ENCODE measurements around the gene ULBP3. TPM values are rescaled to one million over a fixed set of nuclear protein-coding genes. Genes with fewer than 3 reads are reported as not detected.
A peak's percentile ranks its signal among the peaks of the same experiment; 100 is the strongest.
"Not testable (repeated sequence)": the region's sequence is repeated elsewhere in the genome, so short reads cannot be mapped to it uniquely, and the experiment has no call there.

Gene ULBP3
- polyA plus RNA-seq, 3 donors, result 9.7 to 13.4 (median 10.8) TPM

DNA sequence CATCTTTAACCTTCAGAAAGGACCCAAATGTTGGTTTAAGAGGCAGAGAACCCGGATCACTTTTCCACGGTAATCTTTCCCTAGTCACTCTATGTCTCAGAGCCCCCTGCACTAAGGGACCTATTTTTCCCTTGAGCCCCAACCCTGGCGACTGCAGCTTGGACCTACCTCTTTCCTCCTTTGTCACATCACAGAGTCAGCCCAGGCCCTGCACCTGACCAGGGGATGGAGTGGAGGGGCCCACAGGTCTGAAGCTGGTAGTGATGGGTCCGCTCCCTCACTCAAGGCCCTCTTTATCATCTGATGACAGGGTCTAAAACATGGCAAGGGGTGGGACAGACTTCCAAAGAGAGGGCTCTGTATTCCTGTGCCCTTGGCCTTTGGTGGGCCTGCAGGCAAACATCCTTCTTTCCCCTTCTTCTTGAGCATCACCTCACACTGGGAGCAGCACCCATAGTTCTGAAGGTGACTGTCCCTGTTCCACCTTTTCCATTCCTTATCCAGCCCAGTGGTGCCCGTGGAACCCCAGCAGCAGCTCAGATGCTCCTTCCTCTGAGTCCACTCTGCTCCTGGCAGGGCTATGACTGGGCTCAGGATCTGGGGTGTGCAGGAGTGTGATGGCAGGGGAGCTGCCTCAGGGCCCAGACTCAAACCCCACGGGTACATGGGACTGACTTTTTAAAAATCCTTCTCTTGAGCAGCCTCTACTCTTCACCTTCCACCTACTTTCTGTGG, 49.9 kb downstream of the ULBP3 start:
- DNase-seq, result no peak

DNA sequence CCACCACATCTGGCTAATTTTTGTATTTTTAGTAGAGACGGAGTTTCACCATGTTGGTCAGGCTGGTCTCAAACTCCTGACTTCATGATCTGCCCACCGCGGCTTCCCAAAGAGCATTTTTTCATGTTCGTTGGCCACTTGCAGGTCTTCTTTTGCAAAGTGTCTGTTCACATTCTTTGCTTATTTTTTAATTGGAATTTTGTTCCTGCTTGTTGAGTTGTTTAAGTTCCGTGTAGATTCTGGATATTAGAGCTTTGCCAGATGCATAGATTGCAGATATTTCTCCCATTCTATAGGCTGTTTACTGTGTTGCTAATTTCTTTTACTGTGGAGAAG, 51.8 kb downstream of the ULBP3 start:
- DNase-seq, result not testable (repeated sequence)

DNA sequence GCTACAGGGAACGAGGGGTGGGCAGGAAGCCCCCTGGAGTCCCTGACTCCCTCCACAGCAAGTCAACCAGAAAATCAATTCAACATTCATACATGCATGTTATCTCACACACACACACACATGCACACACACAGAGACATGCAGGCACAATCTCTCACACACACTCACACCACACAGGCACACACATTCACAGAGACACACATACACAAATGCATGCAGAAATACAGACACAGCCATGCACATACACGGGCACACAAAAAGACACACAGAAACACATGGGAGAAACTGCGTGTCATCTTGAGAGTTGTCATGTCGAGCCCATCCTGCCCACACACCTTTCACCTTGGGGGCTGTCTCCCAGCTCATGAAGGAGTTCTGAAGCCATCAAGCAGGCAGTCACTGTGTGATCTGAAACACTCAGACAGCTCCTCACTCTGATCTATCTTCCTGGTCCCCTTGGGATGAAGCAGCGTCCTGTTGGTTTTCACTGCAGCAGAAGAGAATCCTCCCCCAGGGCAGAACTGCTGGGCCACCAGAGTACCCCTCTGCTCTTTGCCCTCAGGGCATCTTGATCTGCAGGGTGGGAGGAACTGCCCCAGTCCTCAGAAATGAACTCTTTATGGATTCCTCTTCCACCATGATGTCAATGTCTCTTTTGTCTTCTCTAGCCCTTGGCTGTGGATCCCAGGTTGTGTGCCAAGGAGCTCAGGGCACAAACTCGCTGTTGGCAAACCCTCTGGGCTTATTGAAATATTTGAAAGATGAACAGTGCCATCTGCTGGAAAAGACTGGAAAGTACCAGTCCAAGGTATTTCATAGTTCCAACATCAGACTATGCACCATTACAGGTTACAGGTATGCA, 52.4 kb downstream of the ULBP3 start:
- peak; percentile 61 for DNase-seq

DNA sequence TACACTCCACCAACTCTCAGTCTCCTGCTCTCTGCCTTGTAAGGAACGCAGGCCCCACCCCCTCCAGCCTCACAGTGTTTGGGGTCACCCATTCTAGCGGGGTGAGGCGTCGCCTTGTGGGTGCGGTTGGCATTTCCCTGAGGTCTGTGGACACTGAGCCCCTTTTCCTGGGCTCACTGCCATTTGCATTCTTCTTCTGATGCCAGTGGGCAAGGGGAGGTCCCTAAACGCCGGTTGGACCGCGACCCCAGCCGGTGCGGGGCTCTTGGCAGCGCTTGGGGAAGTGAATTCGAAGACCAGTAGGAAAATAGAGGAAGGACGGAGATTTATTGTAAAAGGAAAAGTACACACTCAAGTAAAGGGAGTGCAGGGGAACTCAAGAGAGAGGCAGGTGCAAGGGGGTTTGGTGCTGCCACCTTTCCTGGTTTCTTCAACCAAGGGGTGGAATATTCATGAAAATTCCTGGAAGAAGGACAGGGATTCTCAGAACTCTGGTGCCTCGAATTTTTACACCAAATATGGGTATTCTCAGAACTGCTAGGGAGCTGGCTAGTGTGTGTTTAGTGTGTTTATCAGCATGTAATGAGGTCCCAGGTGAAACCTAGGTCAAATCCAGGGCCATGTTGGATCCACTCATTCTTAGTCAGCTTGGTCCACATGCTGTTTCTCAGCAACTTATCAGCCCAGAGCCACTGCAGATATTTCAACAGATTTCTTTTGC, 53.5 kb downstream of the ULBP3 start:
- DNase-seq, result not testable (repeated sequence)

DNA sequence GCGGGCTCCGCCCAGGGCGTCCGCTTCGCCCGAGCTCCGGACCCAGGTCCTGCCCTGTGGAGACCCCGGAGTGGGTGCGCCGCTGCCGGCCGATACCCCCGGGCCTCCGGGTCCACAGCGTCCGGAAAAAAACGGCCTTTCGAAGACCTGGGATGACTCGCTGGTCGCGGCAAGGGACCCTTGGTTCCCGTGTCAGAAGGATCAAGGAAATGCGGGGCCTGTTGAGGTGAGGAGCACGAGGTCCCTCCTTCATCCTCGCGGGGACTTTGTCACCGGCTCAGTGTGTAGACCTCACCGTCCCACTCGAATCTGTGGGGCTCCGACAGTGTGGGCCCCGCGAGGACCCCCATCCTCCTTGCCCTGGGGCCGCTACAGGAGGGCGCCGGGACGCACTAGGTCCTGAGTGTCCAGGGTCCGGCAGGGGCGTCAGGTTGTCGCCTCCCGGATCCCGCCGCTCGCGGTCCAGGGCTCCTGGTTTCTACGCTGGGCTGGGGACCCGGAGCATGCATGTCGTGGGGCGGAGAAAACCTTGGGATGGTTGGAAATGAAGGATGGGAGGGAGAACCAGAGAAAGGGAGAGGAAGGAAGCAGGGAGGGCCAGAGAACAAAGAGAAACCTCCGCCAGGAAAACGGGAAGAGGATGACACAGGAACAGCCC, 54.2 kb downstream of the ULBP3 start:
- DNase-seq, result not testable (repeated sequence)

- DNase-seq, result not testable (repeated sequence)
Observed at GRCh38 chr6:150013785-150014622, 54.9 kb downstream of the ULBP3 start.

- DNase-seq, result not testable (repeated sequence)
Observed at GRCh38 chr6:150012846-150013784, 55.8 kb downstream of the ULBP3 start.

Other genes with a start within 250 kb of the ULBP3 start
- 10 to 100 TPM; 33.5 to 35.2 (median 34.2) TPM for gene LRP11, start 204.8 kb downstream of the ULBP3 start, polyA plus RNA-seq (ENCODE audit: insufficient read length in 3 of 3)
- under 1 TPM; 0.29 to 0.60 (median 0.58) TPM for gene RAET1E, start 171.0 kb downstream of the ULBP3 start, polyA plus RNA-seq (ENCODE audit: insufficient read length in 3 of 3)
- gene RAET1G, start 146.0 kb downstream of the ULBP3 start, polyA plus RNA-seq (ENCODE audit: insufficient read length in 3 of 3), result 1 to 10 TPM in 2 of 3 donors, under 1 TPM in 1; 0.86 to 1.4 (median 1.4) TPM
- under 1 TPM; 0.68 to 0.70 (median 0.68) TPM for gene ULBP2, start 127.1 kb downstream of the ULBP3 start, polyA plus RNA-seq (ENCODE audit: insufficient read length in 3 of 3)
- gene ULBP1, start 105.2 kb downstream of the ULBP3 start, polyA plus RNA-seq (ENCODE audit: insufficient read length in 3 of 3), result 1 to 10 TPM; 1.2 to 2.1 (median 1.3) TPM
- not detected for gene RAET1L, start 43.6 kb downstream of the ULBP3 start, polyA plus RNA-seq (ENCODE audit: insufficient read length in 3 of 3)
- 10 to 100 TPM; 22.9 to 25.7 (median 25.5) TPM for gene PPP1R14C, start 73.9 kb upstream of the ULBP3 start, polyA plus RNA-seq (ENCODE audit: insufficient read length in 3 of 3)